ENCODE data around the gene TANGO6. TPM values are rescaled to one million over a fixed set of nuclear protein-coding genes. Genes with fewer than 3 reads are reported as not detected.

The TANGO6 gene
- total RNA-seq, 1 donor from 2014 or later, result 13.4 TPM

- no peak for DNase-seq
Observed at GRCh38 chr16:68866933-68867332, 23.6 kb downstream of the TANGO6 start.

GRCh38 chr16:68869492-68870088, 26.3 kb downstream of the TANGO6 start:
- DNase-seq, result no peak

- DNase-seq, result no peak
Observed at GRCh38 chr16:68873635-68874471, 30.5 kb downstream of the TANGO6 start.

GRCh38 chr16:68875871-68876270, 32.5 kb downstream of the TANGO6 start:
- DNase-seq, result no peak

GRCh38 chr16:68883685-68884084, 40.4 kb downstream of the TANGO6 start:
- no peak for DNase-seq

- no peak for DNase-seq
Observed at GRCh38 chr16:68884401-68884800, 41.1 kb downstream of the TANGO6 start.

GRCh38 chr16:68884861-68885720, 41.8 kb downstream of the TANGO6 start:
- DNase-seq, result no peak

- no peak for DNase-seq
Observed at GRCh38 chr16:68887107-68887506, 43.8 kb downstream of the TANGO6 start.

- DNase-seq, result no peak
Observed at GRCh38 chr16:68889508-68890150, 46.3 kb downstream of the TANGO6 start.

- DNase-seq, result no peak
Observed at GRCh38 chr16:68892214-68892613, 48.9 kb downstream of the TANGO6 start.

GRCh38 chr16:68892898-68893297, 49.6 kb downstream of the TANGO6 start:
- DNase-seq, result no peak

- peak; percentile 78 for DNase-seq
Observed at GRCh38 chr16:68893710-68894705, 50.7 kb downstream of the TANGO6 start.

- no peak for DNase-seq
Observed at GRCh38 chr16:68894714-68895113, 51.4 kb downstream of the TANGO6 start.

- no peak for DNase-seq
Observed at GRCh38 chr16:68898026-68898425, 54.7 kb downstream of the TANGO6 start.

GRCh38 chr16:68900009-68900408, 56.7 kb downstream of the TANGO6 start:
- DNase-seq, result no peak

- peak; percentile 77 for DNase-seq
Observed at GRCh38 chr16:68902003-68902968, 59.0 kb downstream of the TANGO6 start.

- no peak for DNase-seq
Observed at GRCh38 chr16:68902969-68903345, 59.6 kb downstream of the TANGO6 start.

- no peak for DNase-seq
Observed at GRCh38 chr16:68907297-68907696, 64.0 kb downstream of the TANGO6 start.

- DNase-seq, result no peak
Observed at GRCh38 chr16:68907781-68908181, 64.5 kb downstream of the TANGO6 start.

All from tongue (tissue), 2 donors.